D721Med (cell line): ENCODE measurements around the gene IGLL5.

Experiments
- DNase-seq: peaks from one replicate; pipeline ENCODE4 v3.0.0; 2011; ENCODE audit warnings: low spot score; ENCODE audit not compliant: insufficient read length
- FAIRE-seq: peaks from 2 replicates; lab custom pipeline; 2011; peaks lifted over from hg19 to GRCh38; lab: Jason Lieb, UNC
- CTCF ChIP-seq: IDR thresholded peaks from 2 replicates; pipeline ENCODE4 v1.5.1; 2012; ENCODE audit warnings: mild to moderate bottlenecking, control low read depth; ENCODE audit not compliant: insufficient read depth; ENCODE audit errors: missing control alignments

IGLL5 gene

GRCh38 chr22:22911327-22912134 lies 23.9 kb downstream of the IGLL5 start:
- no peak for FAIRE-seq
- no peak for DNase-seq

GRCh38 chr22:22912135-22912987 lies 24.7 kb downstream of the IGLL5 start:
- TF ChIP-seq CTCF = no peak
- no peak for FAIRE-seq
- DNase-seq = no peak

More at GRCh38 chr22:22911327-22912134, 23.9 kb downstream of the IGLL5 start:
- TF ChIP-seq CTCF = no peak

GRCh38 chr22:22912988-22913253 lies 25.3 kb downstream of the IGLL5 start:
- no peak for FAIRE-seq
- no peak for DNase-seq
- no peak for TF ChIP-seq CTCF

- DNase-seq (no peak), FAIRE-seq (no peak)
- TF ChIP-seq CTCF = no peak
These were observed 26.4 kb downstream of the IGLL5 start for GRCh38 chr22:22913989-22914388.

GRCh38 chr22:22914726-22915669 lies 27.4 kb downstream of the IGLL5 start:
- TF ChIP-seq CTCF = no peak
- FAIRE-seq (no peak), DNase-seq (no peak)

- FAIRE-seq (no peak), DNase-seq (no peak)
- no peak for TF ChIP-seq CTCF
These were observed 28.0 kb downstream of the IGLL5 start for GRCh38 chr22:22915670-22916035.
